ENCODE measurements around the gene ALK.
"Not testable (repeated sequence)": the region's sequence is repeated elsewhere in the genome, so short reads cannot be mapped to it uniquely, and the experiment has no call there.

Gene ALK

DNA sequence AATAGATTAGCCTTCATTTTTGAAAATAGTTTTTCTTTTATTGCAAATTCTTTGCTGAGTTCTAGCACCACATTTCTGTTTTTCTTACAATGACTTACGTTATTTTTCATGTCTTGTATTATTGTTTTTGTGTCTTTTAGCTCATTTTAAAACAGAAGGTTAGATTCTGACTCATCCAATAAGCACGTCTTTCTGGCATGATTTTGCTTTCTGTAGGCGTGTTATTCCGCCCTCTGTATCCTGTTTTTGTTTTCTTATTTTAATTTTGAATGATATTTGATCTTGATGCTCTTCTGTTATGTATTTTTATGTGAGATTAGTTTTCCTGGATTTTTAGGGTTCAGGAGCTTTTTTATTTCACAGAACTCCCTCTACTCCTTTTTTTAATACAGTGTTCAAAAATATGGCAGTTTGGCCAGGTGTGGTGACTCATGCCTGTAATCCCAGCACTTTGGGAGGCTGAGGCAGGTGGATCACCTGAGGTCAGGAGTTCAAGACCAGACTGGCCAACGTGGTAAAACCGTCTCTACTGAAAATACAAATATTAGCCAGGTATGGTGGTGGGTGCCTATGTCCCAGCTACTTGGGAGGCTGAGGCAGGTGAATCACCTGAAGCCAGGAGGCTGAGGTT, 661.1 kb downstream of the ALK start:
- DNase-seq = no peak
- TF ChIP-seq, protein P1, sequence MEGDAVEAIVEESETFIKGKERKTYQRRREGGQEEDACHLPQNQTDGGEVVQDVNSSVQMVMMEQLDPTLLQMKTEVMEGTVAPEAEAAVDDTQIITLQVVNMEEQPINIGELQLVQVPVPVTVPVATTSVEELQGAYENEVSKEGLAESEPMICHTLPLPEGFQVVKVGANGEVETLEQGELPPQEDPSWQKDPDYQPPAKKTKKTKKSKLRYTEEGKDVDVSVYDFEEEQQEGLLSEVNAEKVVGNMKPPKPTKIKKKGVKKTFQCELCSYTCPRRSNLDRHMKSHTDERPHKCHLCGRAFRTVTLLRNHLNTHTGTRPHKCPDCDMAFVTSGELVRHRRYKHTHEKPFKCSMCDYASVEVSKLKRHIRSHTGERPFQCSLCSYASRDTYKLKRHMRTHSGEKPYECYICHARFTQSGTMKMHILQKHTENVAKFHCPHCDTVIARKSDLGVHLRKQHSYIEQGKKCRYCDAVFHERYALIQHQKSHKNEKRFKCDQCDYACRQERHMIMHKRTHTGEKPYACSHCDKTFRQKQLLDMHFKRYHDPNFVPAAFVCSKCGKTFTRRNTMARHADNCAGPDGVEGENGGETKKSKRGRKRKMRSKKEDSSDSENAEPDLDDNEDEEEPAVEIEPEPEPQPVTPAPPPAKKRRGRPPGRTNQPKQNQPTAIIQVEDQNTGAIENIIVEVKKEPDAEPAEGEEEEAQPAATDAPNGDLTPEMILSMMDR (IDR thresholded peaks at IDR 0.05) = no peak
- Histone ChIP-seq H3K9me3 (no peaks in the 10 kb centered on the region), H3K27ac (no peak overlapping the region), H3K27me3 (peaks cover 0 to 8% of the 10 kb centered on the region in 2 donors), H3K36me3 (no peaks in the 10 kb centered on the region), H3K4me1 (no peaks in the 10 kb centered on the region), H3K4me3 (no peak overlapping the region)
- intact Hi-C loops (cut with DNase I; ENCODE audit: low total_unique reads) = no loop called here

DNA sequence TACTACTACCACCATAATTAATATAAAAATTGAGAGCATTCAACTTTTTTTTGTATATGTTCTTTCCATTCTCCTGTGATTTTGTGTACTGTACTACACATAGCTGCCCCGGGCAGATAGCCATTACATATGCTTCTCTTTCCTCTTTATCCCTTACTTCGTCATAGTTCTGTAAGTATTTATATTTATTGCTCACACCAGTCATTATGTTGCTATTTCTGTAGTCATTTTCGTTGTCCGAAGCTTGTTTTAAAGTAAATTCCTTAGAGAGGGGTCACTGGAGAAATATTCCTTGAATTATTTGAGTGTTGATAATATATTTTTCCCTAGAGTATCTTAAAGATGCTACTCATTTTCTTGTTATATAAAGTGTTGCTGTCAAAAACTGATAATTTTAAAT, 662.2 kb downstream of the ALK start:
- H3K4me3 ChIP-seq = no peak overlapping the region
- no peak overlapping the region for H3K27ac ChIP-seq
- DNase-seq = no peak
- H3K36me3 ChIP-seq = no peaks in the 10 kb centered on the region
- intact Hi-C loops (cut with DNase I; ENCODE audit: low total_unique reads) = no loop called here
- no peaks in the 10 kb centered on the region for H3K4me1 ChIP-seq
- TF ChIP-seq, protein P1 (IDR thresholded peaks at IDR 0.05) = no peak
- peaks cover 0 to 11% of the 10 kb centered on the region in 2 donors for H3K27me3 ChIP-seq
- H3K9me3 ChIP-seq = no peaks in the 10 kb centered on the region

DNA sequence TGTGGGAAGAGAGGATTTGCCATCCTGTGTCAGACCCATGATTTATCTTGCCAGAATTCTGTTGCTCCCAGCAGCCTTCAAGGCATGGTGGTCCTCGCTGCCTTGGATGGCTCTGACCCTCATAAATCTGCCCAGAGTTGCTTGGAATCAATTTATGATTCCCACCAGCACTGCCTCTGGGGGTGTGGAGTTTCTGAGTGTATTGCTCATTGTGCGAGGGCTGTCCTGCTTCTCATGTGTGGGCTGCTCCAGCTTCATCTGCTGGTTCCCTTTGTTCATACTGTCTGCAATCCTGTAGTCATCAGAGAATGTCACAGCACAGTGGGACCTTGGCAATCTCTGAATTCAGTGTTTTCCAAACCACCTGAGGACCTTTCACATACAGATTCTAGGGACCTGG, 666.4 kb downstream of the ALK start:
- TF ChIP-seq, protein P1 (IDR thresholded peaks at IDR 0.05) = no peak
- H3K27ac ChIP-seq = no peak overlapping the region

DNA sequence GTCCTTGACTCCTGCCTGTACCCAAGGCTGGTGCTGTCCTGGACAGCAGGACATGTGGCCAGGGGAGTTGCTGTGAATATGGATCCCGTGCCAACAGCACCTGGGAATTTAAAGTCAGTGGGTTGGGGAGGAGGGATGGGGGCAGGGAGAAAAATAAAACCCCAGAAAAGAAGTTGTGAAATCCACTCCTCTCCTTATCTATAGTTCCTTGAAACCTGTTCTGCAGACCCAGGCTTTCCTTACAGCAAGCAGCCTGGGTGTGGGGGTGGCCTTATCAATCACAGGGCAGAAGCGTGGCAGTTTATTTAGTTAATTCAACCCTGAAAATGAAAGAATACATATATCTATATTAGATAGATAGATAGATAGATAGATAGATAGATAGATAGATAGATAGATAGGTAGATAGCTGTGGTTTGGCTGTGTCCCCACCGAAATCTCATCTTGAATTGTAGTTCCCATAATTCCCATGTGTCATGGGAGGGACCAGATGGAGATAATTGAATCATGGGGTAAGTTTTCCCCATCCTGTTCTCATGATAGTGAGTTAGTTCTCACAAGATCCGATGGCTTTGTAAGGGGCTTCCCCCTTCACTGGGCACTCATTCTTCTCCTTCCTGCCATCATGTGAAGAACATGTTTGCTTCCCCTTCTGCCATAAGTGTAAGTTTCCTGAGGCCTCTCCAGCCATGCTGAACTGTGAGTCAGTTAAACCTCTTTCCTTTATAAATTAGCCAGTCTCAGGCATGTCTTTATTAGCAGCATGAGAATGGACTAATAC, 667.7 kb downstream of the ALK start:
- peaks cover 0 to 11% of the 10 kb centered on the region in 2 donors for H3K27me3 ChIP-seq
- DNase-seq = peak in 1 of 2 donors; percentile 20

More for the DNA sequence above, 666.4 kb downstream of the ALK start:
- DNase-seq = peak in 1 of 2 donors; percentile 3
- intact Hi-C loops (cut with DNase I; ENCODE audit: low total_unique reads) = no loop called here
- no peaks in the 10 kb centered on the region for H3K9me3 ChIP-seq
- no peaks in the 10 kb centered on the region for H3K36me3 ChIP-seq
- H3K4me1 ChIP-seq = no peaks in the 10 kb centered on the region
- peaks cover 0 to 11% of the 10 kb centered on the region in 2 donors for H3K27me3 ChIP-seq
- H3K4me3 ChIP-seq = no peak overlapping the region

DNA sequence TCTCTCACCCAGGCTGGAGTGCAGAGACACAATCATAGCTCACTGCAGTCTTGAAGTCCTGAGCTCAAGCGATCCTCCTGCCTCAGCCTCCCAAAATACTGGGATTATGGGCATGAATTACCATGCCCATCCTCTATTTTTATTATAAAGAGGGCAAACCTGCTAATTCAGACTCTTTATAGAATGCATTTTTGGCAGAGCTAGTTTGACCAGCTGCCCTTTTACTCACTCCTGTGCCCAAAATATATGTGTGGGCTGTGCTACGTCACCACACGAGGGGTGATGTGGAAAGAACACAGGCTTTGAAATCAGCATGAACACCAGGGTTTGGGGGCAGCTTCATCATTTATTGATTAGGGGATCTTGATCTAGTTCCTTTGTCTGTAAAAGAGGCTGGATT, 668.4 kb downstream of the ALK start:
- no peak for DNase-seq
- TF ChIP-seq, protein P1 (IDR thresholded peaks at IDR 0.05) = no peak
- Histone ChIP-seq H3K36me3 (no peaks in the 10 kb centered on the region), H3K27ac (no peak overlapping the region), H3K27me3 (peaks cover 0 to 11% of the 10 kb centered on the region in 2 donors), H3K9me3 (no peaks in the 10 kb centered on the region), H3K4me3 (no peak overlapping the region), H3K4me1 (no peaks in the 10 kb centered on the region)
- intact Hi-C loops (cut with DNase I; ENCODE audit: low total_unique reads) = no loop called here

More for the DNA sequence above, 667.7 kb downstream of the ALK start:
- H3K9me3 ChIP-seq; intact Hi-C loops (cut with DNase I; ENCODE audit: low total_unique reads); H3K4me3 ChIP-seq; H3K27ac ChIP-seq; H3K36me3 ChIP-seq; H3K4me1 ChIP-seq: not testable (repeated sequence)

DNA sequence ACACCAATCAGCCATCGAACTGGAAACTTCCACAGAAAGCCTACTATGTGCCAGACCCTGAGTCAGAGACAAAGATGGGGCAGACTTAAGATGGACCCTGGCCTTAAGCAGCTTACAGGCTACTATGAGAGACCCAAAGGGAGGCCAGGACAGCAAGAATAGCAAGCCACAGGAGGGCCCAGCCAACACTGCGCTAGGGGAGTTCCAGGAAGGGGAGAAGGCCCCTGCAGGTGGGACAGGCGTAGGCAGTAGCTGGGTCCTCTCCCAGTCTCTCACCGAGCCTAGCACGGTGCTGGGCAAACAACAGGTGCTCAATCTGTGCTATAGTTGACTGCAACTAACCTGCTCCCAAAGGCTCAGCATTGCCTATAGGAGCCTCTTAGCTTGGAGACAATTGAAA, 670.0 kb downstream of the ALK start:
- H3K9me3 ChIP-seq = no peaks in the 10 kb centered on the region
- no peaks in the 10 kb centered on the region for H3K36me3 ChIP-seq
- peak in 1 of 2 donors; percentile 53 for DNase-seq
- TF ChIP-seq, protein P1 (IDR thresholded peaks at IDR 0.05) = no peak
- H3K27me3 ChIP-seq = peaks cover 0 to 8% of the 10 kb centered on the region in 2 donors
- H3K27ac ChIP-seq = no peak overlapping the region
- H3K4me3 ChIP-seq = no peak overlapping the region
- intact Hi-C loops (cut with DNase I; ENCODE audit: low total_unique reads) = no loop called here
- no peaks in the 10 kb centered on the region for H3K4me1 ChIP-seq

All from tibial artery (tissue), 4 donors.